Transverse colon (tissue), 4 donors: ENCODE measurements around the gene HS3ST4. TPM values are rescaled to one million over a fixed set of nuclear protein-coding genes. Genes with fewer than 3 reads are reported as not detected.

Experiments
- DNase-seq: peaks from one replicate; pipeline ENCODE4 v3.0.0-alpha.2; 2019
- H3K27ac ChIP-seq, 4 donors: fragments of 200-600 bp; sonication (generic); 2 replicates each; pipeline ENCODE4 v1.5.1; 2016 to 2018; ENCODE audit warnings: inconsistent platforms in 4 of 4
- H3K27me3 ChIP-seq: fragments of 200-600 bp; sonication (generic); 2 replicates; pipeline ENCODE4 v1.5.1; 2017; ENCODE audit warnings: inconsistent platforms
- H3K36me3 ChIP-seq, 4 donors: fragments of 200-600 bp; sonication (generic); 2 replicates each; pipeline ENCODE4 v1.5.1; 2017 to 2019; ENCODE audit warnings: inconsistent platforms in 4 of 4
- H3K4me1 ChIP-seq, 4 donors: fragments of 200-600 bp; sonication (generic); 2 replicates each; pipeline ENCODE4 v1.5.1; 2017 to 2020; ENCODE audit warnings: inconsistent platforms in 4 of 4
- H3K4me3 ChIP-seq, 4 donors: fragments of 200-600 bp; sonication (generic); 1 replicate in 1 of 4; 2 replicates in 3 of 4; pipeline versions ENCODE4 v1.5.1 to v1.6.1; 2017 to 2019; ENCODE audit warnings: inconsistent platforms in 4 of 4
- H3K9me3 ChIP-seq, 2 donors: fragments of 200-600 bp; sonication (generic); 2 replicates each; pipeline ENCODE4 v1.5.1; 2017 to 2019; ENCODE audit warnings: inconsistent platforms in 2 of 2
- CTCF ChIP-seq, 5 experiments: fragments of 200-600 bp in 3 of 5; fragments of 450-650 bp in 2 of 5; sonication (generic) in 3 of 5; IDR thresholded peaks; 1 replicate in 2 of 5; 2 replicates in 3 of 5; pipeline ENCODE4 v1.5.1; 2016 to 2017; ENCODE audit warnings: antibody characterized with exemption in 5 of 5, inconsistent platforms in 3 of 5, mild to moderate bottlenecking in 2 of 5, moderate library complexity in 1 of 5
- EP300 ChIP-seq: sonication (generic); formaldehyde crosslinking; IDR thresholded peaks from one replicate; pipeline ENCODE4 v1.6.1; 2017; ENCODE audit warnings: antibody characterized with exemption, low read depth
- POLR2A ChIP-seq: fragments of 450-650 bp; IDR thresholded peaks from one replicate; pipeline ENCODE4 v1.6.1; 2016; ENCODE audit warnings: antibody characterized with exemption, mild to moderate bottlenecking, moderate library complexity
- POLR2AphosphoS5 ChIP-seq, 3 donors: sonication (generic); formaldehyde crosslinking; IDR thresholded peaks; one replicate each; pipeline ENCODE4 v1.6.1; 2016; ENCODE audit warnings: antibody characterized with exemption in 3 of 3
- WGBS, 2 donors: methylation state at CpG; one replicate each; pipeline ENCODE4 v1.1.5; 2018; ENCODE audit warnings: low coverage in 1 of 2; 5-methylcytosine and 5-hydroxymethylcytosine counted together
- in situ Hi-C, 4 donors: fragments of 200-750 bp; cut with MboI; loops; one replicate each; pipeline versions ENCODE4 v1.15.0 to v1.15.1; 2017; ENCODE audit warnings: low sequenced_read_pairs in 3 of 4, low pct_ligation_motif_present in 1 of 4, low pct_unique_long_range_greater_than_20kb in 1 of 4
- intact Hi-C: fragments of 100-400 bp; cut with DNase I; formaldehyde crosslinking; loops from one replicate; pipeline ENCODE4 v1.15.1; 2023; ENCODE audit warnings: low total_unique reads
- total RNA-seq, 4 donors: library from RNA; depleted of rRNA; stranded (reverse); fragments of >200 nt; gene quantifications; one replicate each; pipeline ENCODE4 v1.1.0, GENCODE V29; 2016

HS3ST4 gene
- total RNA-seq, 4 donors from 2014 or later, result not detected

DNA sequence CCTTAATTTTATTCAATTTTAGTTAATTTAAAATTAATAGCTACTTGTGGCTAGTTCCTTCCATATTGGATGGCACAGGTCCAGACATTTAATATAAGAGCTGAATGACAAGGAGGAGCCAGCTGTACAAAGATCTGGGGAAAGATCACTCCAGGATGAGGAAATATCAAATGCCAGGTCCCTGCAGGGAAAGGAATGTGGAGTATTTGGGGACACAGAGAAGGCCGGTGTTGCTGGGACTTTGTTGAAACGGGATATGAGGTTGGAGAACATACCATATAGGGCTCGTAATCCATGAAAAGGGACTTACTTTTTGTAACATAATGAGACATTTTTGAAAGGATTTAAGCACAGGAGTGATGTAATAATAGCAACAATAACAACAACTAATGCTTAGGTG, 426.8 kb downstream of the HS3ST4 start:
- H3K4me1 ChIP-seq, result no peaks in the 10 kb centered on the region
- H3K4me3 ChIP-seq, result no peak overlapping the region
- no peaks in the 10 kb centered on the region for H3K9me3 ChIP-seq
- WGBS, 2 donors, result 34 to 35% methylated on average over 3 of the region's 3 CpGs
- no peak for TF ChIP-seq EP300
- no peak for TF ChIP-seq POLR2AphosphoS5 (IDR thresholded peaks at IDR 0.05)
- no peak for TF ChIP-seq CTCF (IDR thresholded peaks at IDR 0.05)
- in situ Hi-C loops (no loop called here), intact Hi-C loops (no loop called here)
- H3K36me3 ChIP-seq, result no peaks in the 10 kb centered on the region
- H3K27ac ChIP-seq, result no peak overlapping the region
- H3K27me3 ChIP-seq, result no peaks in the 10 kb centered on the region
- no peak for DNase-seq

- TF ChIP-seq CTCF (IDR thresholded peaks at IDR 0.05) (no peak), EP300 (no peak)
- no peak for DNase-seq
- Histone ChIP-seq H3K4me3 (no peak overlapping the region), H3K4me1 (no peaks in the 10 kb centered on the region), H3K36me3 (no peaks in the 10 kb centered on the region), H3K27me3 (no peaks in the 10 kb centered on the region), H3K27ac (no peak overlapping the region), H3K9me3 (no peaks in the 10 kb centered on the region)
- intact Hi-C loops (no loop called here), in situ Hi-C loops (no loop called here)
- WGBS, 2 donors, result 44 to 80% methylated on average over 2 to 3 of the region's 3 CpGs
Measured at GRCh38 chr16:26120729-26121128, 429.0 kb downstream of the HS3ST4 start.

- no peaks in the 10 kb centered on the region for H3K36me3 ChIP-seq
- H3K27me3 ChIP-seq, result no peaks in the 10 kb centered on the region
- TF ChIP-seq POLR2A, result no peak
- no peak for TF ChIP-seq EP300
- TF ChIP-seq CTCF (IDR thresholded peaks at IDR 0.05), result no peak
- no peak for TF ChIP-seq POLR2AphosphoS5 (IDR thresholded peaks at IDR 0.05)
- no peaks in the 10 kb centered on the region for H3K9me3 ChIP-seq
- in situ Hi-C loops (no loop called here), intact Hi-C loops (no loop called here)
- no peaks in the 10 kb centered on the region for H3K4me1 ChIP-seq
- WGBS, 2 donors, result 67 to 70% methylated on average over 1 of the region's 1 CpG
- no peak for DNase-seq
- no peak overlapping the region for H3K27ac ChIP-seq
- H3K4me3 ChIP-seq, result no peak overlapping the region
Measured at GRCh38 chr16:26128296-26128695, 436.5 kb downstream of the HS3ST4 start.

DNA sequence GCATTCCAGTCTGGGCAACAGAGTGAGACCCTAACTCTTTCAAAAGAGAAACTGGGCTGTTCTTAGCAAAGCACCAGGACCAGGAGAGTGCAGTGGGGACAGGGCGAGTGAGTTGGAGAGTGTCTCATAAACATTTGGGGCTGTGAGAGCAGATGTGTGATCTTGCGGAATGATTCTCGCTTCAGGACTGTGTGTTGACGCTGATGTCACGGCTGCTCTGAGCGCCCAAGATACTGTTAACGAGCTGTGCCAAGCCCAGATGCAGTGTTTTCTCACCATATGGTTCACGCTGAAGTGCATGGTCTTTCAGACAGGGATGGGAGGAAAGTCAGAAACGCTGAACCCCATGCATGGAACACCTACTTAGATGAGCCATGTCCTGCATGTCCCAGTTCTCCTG, 438.2 kb downstream of the HS3ST4 start:
- no peaks in the 10 kb centered on the region for H3K36me3 ChIP-seq
- H3K9me3 ChIP-seq, result no peaks in the 10 kb centered on the region
- intact Hi-C loops (no loop called here), in situ Hi-C loops (no loop called here)
- DNase-seq, result no peak
- H3K27ac ChIP-seq, result no peak overlapping the region
- no peaks in the 10 kb centered on the region for H3K4me1 ChIP-seq
- 80% methylated on average over 9 of the region's 9 CpGs; no CpG with 5 or more reads in 1 of the 2 donors for WGBS, 2 donors
- H3K27me3 ChIP-seq, result no peaks in the 10 kb centered on the region
- no peak overlapping the region for H3K4me3 ChIP-seq
- TF ChIP-seq EP300, result no peak
- no peak for TF ChIP-seq POLR2AphosphoS5 (IDR thresholded peaks at IDR 0.05)
- no peak for TF ChIP-seq CTCF (IDR thresholded peaks at IDR 0.05)
- no peak for TF ChIP-seq POLR2A
